Nephron (organoid): ENCODE data around the gene LDAH.
A peak's percentile ranks its signal among the peaks of the same experiment; 100 is the strongest.

ENCODE experiments used
- H3K27ac Mint-ChIP-seq, 3 experiments: 2 replicates each; pipeline ENCODE4 v1.8.0; 2020; ENCODE audit warnings: mixed read lengths in 3 of 3, mild to moderate bottlenecking in 2 of 3, moderate library complexity in 1 of 3
- H3K27me3 Mint-ChIP-seq: 2 replicates; pipeline ENCODE4 v1.8.0; 2021; ENCODE audit warnings: low read depth, mild to moderate bottlenecking, moderate library complexity, mixed read lengths
- H3K36me3 Mint-ChIP-seq: 2 replicates; pipeline ENCODE4 v1.8.0; 2020; ENCODE audit warnings: low read depth, mixed read lengths
- H3K4me1 Mint-ChIP-seq: 2 replicates; pipeline ENCODE4 v1.8.0; 2020; ENCODE audit warnings: mixed read lengths
- H3K4me3 Mint-ChIP-seq, 3 experiments: 2 replicates each; pipeline ENCODE4 v1.8.0; 2020; ENCODE audit warnings: mild to moderate bottlenecking in 3 of 3, mixed read lengths in 3 of 3, moderate library complexity in 2 of 3
- H3K9me3 Mint-ChIP-seq: 2 replicates; pipeline ENCODE4 v1.8.0; 2020; ENCODE audit warnings: mixed read lengths
- TF ChIP-seq, protein P1 (sequence below), 3 experiments: fragments of 200-600 bp; sonication (generic); IDR thresholded peaks; one replicate each; pipeline ENCODE4 v1.5.0; 2021; ENCODE audit warnings: antibody characterized with exemption in 3 of 3; ENCODE audit not compliant: unreplicated experiment in 3 of 3

LDAH gene

DNA sequence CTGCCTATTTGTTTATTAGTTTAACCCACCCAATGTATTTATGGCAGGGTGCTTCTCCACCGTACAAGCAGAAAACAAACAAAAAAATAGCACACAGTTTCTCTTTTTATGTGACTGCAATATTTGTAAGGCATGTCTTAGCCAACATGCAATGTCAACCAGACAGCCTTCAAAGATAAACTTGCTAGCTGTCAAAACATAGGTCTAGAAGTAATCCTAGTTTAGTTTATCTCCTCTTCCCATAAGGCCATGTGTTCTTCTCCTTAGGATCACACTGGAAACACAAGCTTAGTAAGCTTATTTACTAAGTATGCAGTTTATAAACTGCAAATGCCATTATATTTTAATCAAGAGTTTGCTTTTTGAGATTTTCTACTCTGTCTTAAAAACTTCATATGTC is 75.6 kb downstream of the LDAH start:
- peaks cover 24% of the 10 kb centered on the region for H3K36me3 Mint-ChIP-seq
- no peak overlapping the region for H3K4me3 Mint-ChIP-seq
- H3K4me1 Mint-ChIP-seq = no peaks in the 10 kb centered on the region
- peak overlapping the region in 1 of 3 experiments; percentile 15 for H3K27ac Mint-ChIP-seq
- TF ChIP-seq, protein P1, sequence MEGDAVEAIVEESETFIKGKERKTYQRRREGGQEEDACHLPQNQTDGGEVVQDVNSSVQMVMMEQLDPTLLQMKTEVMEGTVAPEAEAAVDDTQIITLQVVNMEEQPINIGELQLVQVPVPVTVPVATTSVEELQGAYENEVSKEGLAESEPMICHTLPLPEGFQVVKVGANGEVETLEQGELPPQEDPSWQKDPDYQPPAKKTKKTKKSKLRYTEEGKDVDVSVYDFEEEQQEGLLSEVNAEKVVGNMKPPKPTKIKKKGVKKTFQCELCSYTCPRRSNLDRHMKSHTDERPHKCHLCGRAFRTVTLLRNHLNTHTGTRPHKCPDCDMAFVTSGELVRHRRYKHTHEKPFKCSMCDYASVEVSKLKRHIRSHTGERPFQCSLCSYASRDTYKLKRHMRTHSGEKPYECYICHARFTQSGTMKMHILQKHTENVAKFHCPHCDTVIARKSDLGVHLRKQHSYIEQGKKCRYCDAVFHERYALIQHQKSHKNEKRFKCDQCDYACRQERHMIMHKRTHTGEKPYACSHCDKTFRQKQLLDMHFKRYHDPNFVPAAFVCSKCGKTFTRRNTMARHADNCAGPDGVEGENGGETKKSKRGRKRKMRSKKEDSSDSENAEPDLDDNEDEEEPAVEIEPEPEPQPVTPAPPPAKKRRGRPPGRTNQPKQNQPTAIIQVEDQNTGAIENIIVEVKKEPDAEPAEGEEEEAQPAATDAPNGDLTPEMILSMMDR (IDR thresholded peaks at IDR 0.05; ENCODE audit: unreplicated experiment in 3 of 3) = no peak
- peaks cover 3% of the 10 kb centered on the region for H3K9me3 Mint-ChIP-seq
- H3K27me3 Mint-ChIP-seq = no peaks in the 10 kb centered on the region

GRCh38 chr2:20745924-20746555 is 76.9 kb downstream of the LDAH start:
- TF ChIP-seq, protein P1 (IDR thresholded peaks at IDR 0.05; ENCODE audit: unreplicated experiment in 3 of 3) = no peak
- Mint-ChIP-seq H3K9me3 (peaks cover 3% of the 10 kb centered on the region), H3K4me1 (no peaks in the 10 kb centered on the region), H3K27ac (peak overlapping the region; percentile 72 to 90 (median 82)), H3K4me3 (peak overlapping the region in 2 of 3 experiments; percentile 1 to 6), H3K27me3 (no peaks in the 10 kb centered on the region), H3K36me3 (peaks cover 25% of the 10 kb centered on the region)

DNA sequence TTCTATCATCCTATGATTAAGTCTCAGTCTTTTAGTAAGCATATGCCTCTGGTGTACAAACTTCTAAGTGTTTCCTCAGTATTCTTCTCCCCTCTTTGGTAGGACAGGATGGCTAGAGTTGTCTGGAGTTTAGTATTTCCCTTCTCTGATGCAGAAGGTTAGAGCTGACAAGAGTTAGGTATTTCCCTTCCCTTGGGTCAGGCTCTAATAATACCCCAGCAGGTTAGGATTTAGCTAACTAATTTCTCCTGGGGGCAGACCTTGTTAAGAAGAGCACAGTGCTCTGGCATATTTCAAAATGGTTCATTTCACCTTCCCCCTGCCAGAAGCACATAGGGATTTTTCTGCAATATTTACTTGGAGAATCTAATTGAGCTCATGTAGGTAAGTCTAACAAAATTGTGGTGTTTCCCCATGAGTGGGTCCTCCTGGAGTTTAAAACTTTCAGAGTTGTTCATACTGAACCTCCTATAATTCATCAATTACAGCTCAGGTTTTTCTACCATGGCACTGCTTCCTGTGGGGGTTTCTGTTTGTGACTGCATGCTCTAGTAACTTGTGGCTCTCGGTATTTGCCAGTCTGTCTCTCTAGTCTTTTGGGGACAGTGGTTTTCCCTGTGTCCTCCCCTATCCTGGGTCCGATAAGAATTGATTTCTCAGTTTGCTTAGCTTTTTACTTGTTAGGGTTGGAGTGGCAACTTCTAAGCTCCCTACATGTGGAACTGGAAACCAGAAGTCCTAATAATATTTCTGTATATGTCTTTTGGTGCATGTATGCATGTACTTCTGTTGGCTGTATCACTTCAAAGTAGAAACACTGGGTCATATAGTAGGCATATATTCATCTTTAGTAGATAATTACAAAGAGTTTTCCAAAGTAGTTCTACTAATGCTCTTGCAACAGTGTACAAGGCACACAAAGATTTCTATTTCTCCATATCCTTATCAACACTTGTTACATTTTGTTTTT is 78.2 kb downstream of the LDAH start:
- Mint-ChIP-seq H3K4me1 (no peaks in the 10 kb centered on the region), H3K4me3 (no peak overlapping the region), H3K27ac (peak overlapping the region; percentile 76 to 87 (median 83)), H3K36me3 (peaks cover 25% of the 10 kb centered on the region), H3K27me3 (no peaks in the 10 kb centered on the region), H3K9me3 (peaks cover 3% of the 10 kb centered on the region)
- TF ChIP-seq, protein P1 (IDR thresholded peaks at IDR 0.05; ENCODE audit: unreplicated experiment in 3 of 3) = no peak

DNA sequence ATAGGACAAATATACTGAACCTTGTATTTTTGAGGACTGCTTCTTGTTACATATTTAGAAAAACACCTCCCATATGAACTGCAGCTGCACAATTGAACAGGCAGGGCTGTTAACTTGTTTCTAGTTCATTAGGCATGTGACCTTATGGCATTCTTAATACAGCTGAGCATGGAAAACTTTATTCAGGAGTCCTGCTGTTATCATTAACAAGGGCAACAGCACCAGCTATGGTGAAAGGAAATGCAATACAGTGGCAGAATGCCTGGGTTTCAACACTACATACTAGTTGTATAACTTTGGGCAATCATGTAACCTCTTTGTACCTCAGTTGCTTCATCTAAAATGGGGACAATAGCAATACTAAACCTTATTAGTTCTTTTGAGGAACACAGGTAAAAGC is 84.1 kb downstream of the LDAH start:
- H3K27me3 Mint-ChIP-seq = no peaks in the 10 kb centered on the region
- TF ChIP-seq, protein P1 (IDR thresholded peaks at IDR 0.05; ENCODE audit: unreplicated experiment in 3 of 3) = no peak
- H3K4me3 Mint-ChIP-seq = no peak overlapping the region
- H3K36me3 Mint-ChIP-seq = peaks cover 56% of the 10 kb centered on the region
- H3K4me1 Mint-ChIP-seq = no peaks in the 10 kb centered on the region
- peaks cover 2% of the 10 kb centered on the region for H3K9me3 Mint-ChIP-seq
- H3K27ac Mint-ChIP-seq = peak overlapping the region in 1 of 3 experiments; percentile 79

GRCh38 chr2:20737505-20737904 is 85.4 kb downstream of the LDAH start:
- TF ChIP-seq, protein P1 (IDR thresholded peaks at IDR 0.05; ENCODE audit: unreplicated experiment in 3 of 3) = no peak
- Mint-ChIP-seq H3K9me3 (no peaks in the 10 kb centered on the region), H3K4me3 (no peak overlapping the region), H3K27me3 (no peaks in the 10 kb centered on the region), H3K36me3 (peaks cover 51% of the 10 kb centered on the region), H3K4me1 (no peaks in the 10 kb centered on the region), H3K27ac (no peak overlapping the region)
